ES-I3 (cell line): ENCODE results near the gene MAZ.
"Not testable (repeated sequence)": the region's sequence is repeated elsewhere in the genome, so short reads cannot be mapped to it uniquely, and the experiment has no call there.

Experiments used
- H3K36me3 ChIP-seq: 2 replicates; pipeline ENCODE4 v1.6.1; 2013; ENCODE audit warnings: mild to moderate bottlenecking, low read length, control low read depth, moderate library complexity; ENCODE audit not compliant: insufficient read depth
- H3K4me1 ChIP-seq: 2 replicates; pipeline ENCODE4 v1.6.1; 2013; ENCODE audit warnings: mild to moderate bottlenecking, control low read depth, low read length; ENCODE audit not compliant: insufficient read depth
- H3K9ac ChIP-seq: 2 replicates; pipeline ENCODE4 v1.6.1; 2013; ENCODE audit warnings: low read depth, mild to moderate bottlenecking, low read length, moderate library complexity
- H3K9me3 ChIP-seq: 2 replicates; pipeline ENCODE4 v1.6.1; 2013; ENCODE audit warnings: mild to moderate bottlenecking, low read length, moderate library complexity; ENCODE audit not compliant: control insufficient read depth, insufficient read depth

MAZ gene

GRCh38 chr16:29791845-29792807, 14.2 kb upstream of the MAZ start:
- H3K9ac ChIP-seq = peak overlapping the region; percentile 95; the same call in 1 of the 2 replicates
- no peaks in the 10 kb centered on the region for H3K9me3 ChIP-seq
- H3K4me1 ChIP-seq = peaks cover 8% of the 10 kb centered on the region
- peaks cover 6% of the 10 kb centered on the region for H3K36me3 ChIP-seq

- peaks cover 14% of the 10 kb centered on the region for H3K36me3 ChIP-seq
- not testable (repeated sequence) for H3K9me3 ChIP-seq, H3K4me1 ChIP-seq, H3K9ac ChIP-seq
These were observed 13.2 kb upstream of the MAZ start for GRCh38 chr16:29793153-29793552.

GRCh38 chr16:29794231-29794710, 12.1 kb upstream of the MAZ start:
- H3K4me1 ChIP-seq = peaks cover 8% of the 10 kb centered on the region
- H3K9me3 ChIP-seq = no peaks in the 10 kb centered on the region
- no peak overlapping the region for H3K9ac ChIP-seq
- peaks cover 23% of the 10 kb centered on the region for H3K36me3 ChIP-seq

GRCh38 chr16:29802416-29802935, 3.9 kb upstream of the MAZ start:
- H3K9me3 ChIP-seq = no peaks in the 10 kb centered on the region
- no peak overlapping the region for H3K9ac ChIP-seq
- H3K36me3 ChIP-seq = peaks cover 30% of the 10 kb centered on the region
- H3K4me1 ChIP-seq = no peaks in the 10 kb centered on the region

- Histone ChIP-seq H3K4me1 (peaks cover 6% of the 10 kb centered on the region), H3K9ac (no peak overlapping the region), H3K36me3 (peaks cover 18% of the 10 kb centered on the region), H3K9me3 (no peaks in the 10 kb centered on the region)
These were observed 2.3 kb upstream of the MAZ start for GRCh38 chr16:29804020-29804419.

- peaks cover 16% of the 10 kb centered on the region for H3K36me3 ChIP-seq
- H3K4me1 ChIP-seq = peaks cover 6% of the 10 kb centered on the region
- peak overlapping the region; percentile 77 for H3K9ac ChIP-seq
- no peaks in the 10 kb centered on the region for H3K9me3 ChIP-seq
These were observed 1.7 kb upstream of the MAZ start for GRCh38 chr16:29804455-29805231.

- H3K36me3 ChIP-seq = peaks cover 16% of the 10 kb centered on the region
- peaks cover 10% of the 10 kb centered on the region for H3K4me1 ChIP-seq
- no peaks in the 10 kb centered on the region for H3K9me3 ChIP-seq
- H3K9ac ChIP-seq = peak overlapping the region; percentile 77
These were observed 864 bp upstream of the MAZ start for GRCh38 chr16:29805232-29806098.

GRCh38 chr16:29806641-29807425, 504 bp downstream of the MAZ start:
- H3K9ac ChIP-seq = peak overlapping the region; percentile 70
- H3K36me3 ChIP-seq = peaks cover 8% of the 10 kb centered on the region; the same call in 1 of the 2 replicates
- H3K4me1 ChIP-seq = peaks cover 15% of the 10 kb centered on the region
- H3K9me3 ChIP-seq = no peaks in the 10 kb centered on the region

GRCh38 chr16:29807426-29808218, 1.3 kb downstream of the MAZ start:
- H3K9me3 ChIP-seq = no peaks in the 10 kb centered on the region
- peaks cover 15% of the 10 kb centered on the region for H3K4me1 ChIP-seq
- peak overlapping the region; percentile 70 for H3K9ac ChIP-seq
- peaks cover 4% of the 10 kb centered on the region; the same call in 1 of the 2 replicates for H3K36me3 ChIP-seq

GRCh38 chr16:29808219-29808900, 2.0 kb downstream of the MAZ start:
- H3K36me3 ChIP-seq = no peaks in the 10 kb centered on the region
- H3K4me1 ChIP-seq = peaks cover 15% of the 10 kb centered on the region
- peak overlapping the region; percentile 70 for H3K9ac ChIP-seq
- H3K9me3 ChIP-seq = no peaks in the 10 kb centered on the region

GRCh38 chr16:29809031-29809747, 2.9 kb downstream of the MAZ start:
- Histone ChIP-seq H3K9ac (peak overlapping the region; percentile 5; the same call in 1 of the 2 replicates), H3K36me3 (no peaks in the 10 kb centered on the region), H3K9me3 (no peaks in the 10 kb centered on the region), H3K4me1 (peaks cover 15% of the 10 kb centered on the region)
